ENCODE data around the gene IFFO2. TPM values are rescaled to one million over a fixed set of nuclear protein-coding genes. Genes with fewer than 3 reads are reported as not detected.

The IFFO2 gene
- total and polyA plus RNA-seq, 2 of the 8 experiments (the other 6 are each of a cell fraction or from before 2014, with no cell fraction given) = 6.6 to 10.4 TPM

GRCh38 chr1:18977428-18977827 lies 21.0 kb upstream of the IFFO2 start:
- Histone ChIP-seq H4K20me1 (replicated peaks in 1 of 2; ENCODE audit: control insufficient read depth in 1 of 2, insufficient read depth in 2 of 2, low read length in 2 of 2) (no peaks in the 10 kb centered on the region), H4K5ac (ENCODE audit: insufficient read length, low read depth, low read length) (no peak overlapping the region), H3K9ac (replicated peaks in 1 of 4; ENCODE audit: extremely low read depth in 1 of 4, low read depth in 3 of 4, low read length in 3 of 4) (no peak overlapping the region), H3K9me3 (ENCODE audit: insufficient read depth in 2 of 2, low read depth in 1 of 2, low read length in 1 of 2) (no peaks in the 10 kb centered on the region; a peak in 1 of 4 replicates), H2AFZ (ENCODE audit: low read length) (no peak overlapping the region), H2BK15ac (ENCODE audit: low read length) (no peak overlapping the region), H2BK5ac (ENCODE audit: low read depth, low read length) (no peak overlapping the region), H2BK12ac (ENCODE audit: low read depth, low read length) (no peak overlapping the region), H4K8ac (ENCODE audit: extremely low read depth, insufficient read depth, low read length) (no peak overlapping the region), H3K27me3 (replicated peaks in 1 of 4; ENCODE audit: control insufficient read depth in 3 of 4, extremely low read depth in 1 of 4, insufficient read depth in 3 of 4, low read length in 3 of 4) (no peaks in the 10 kb centered on the region), H3K23me2 (ENCODE audit: low read depth, low read length) (no peaks in the 10 kb centered on the region), H3K18ac (ENCODE audit: extremely low read depth, low read length) (no peak overlapping the region), H3K23ac (ENCODE audit: insufficient read length) (no peak overlapping the region), H3K4me2 (ENCODE audit: insufficient read depth in 1 of 2, low read depth in 2 of 2, low read length in 2 of 2) (no peak overlapping the region), H3K79me1 (ENCODE audit: low read depth, low read length) (no peaks in the 10 kb centered on the region; the same call in 1 of the 2 replicates), H3K79me2 (ENCODE audit: control insufficient read depth in 1 of 2, insufficient read depth in 2 of 2, low read length in 2 of 2) (no peaks in the 10 kb centered on the region), H3K4me1 (replicated peaks in 1 of 4; ENCODE audit: control insufficient read depth in 3 of 4, insufficient read depth in 4 of 4, low read length in 3 of 4) (no peaks in the 10 kb centered on the region), H3K27ac (ENCODE audit: low read depth, low read length) (no peak overlapping the region), H3K56ac (replicated peaks; ENCODE audit: insufficient read length, low read depth, low read length) (no peak overlapping the region), H2BK20ac (ENCODE audit: low read length) (no peak overlapping the region), H3K4ac (replicated peaks; ENCODE audit: insufficient read length, low read depth, low read length) (no peak overlapping the region), H4K91ac (replicated peaks; ENCODE audit: insufficient read length, low read length) (no peak overlapping the region), H3K14ac (ENCODE audit: insufficient read length) (no peak overlapping the region), H2AK5ac (ENCODE audit: low read depth, low read length) (no peak overlapping the region), H2BK120ac (replicated peaks; ENCODE audit: low read depth, low read length) (no peak overlapping the region), H3K4me3 (ENCODE audit: extremely low read depth in 1 of 4, insufficient read depth in 2 of 4, low read depth in 3 of 4, low read length in 4 of 4) (no peak overlapping the region), H3K36me3 (ENCODE audit: control insufficient read depth in 2 of 4, insufficient read depth in 4 of 4, low read length in 3 of 4) (no peaks in the 10 kb centered on the region)
- CTCF ChIA-PET (ENCODE audit: partially characterized antibody) = no interaction called here
- TF ChIP-seq RNF2 (IDR thresholded peaks at IDR 0.05; ENCODE audit: borderline replicate concordance, low read depth, low read length, missing control alignments, poor library complexity, severe bottlenecking) = no peak
- TF ChIP-seq JUND (IDR thresholded peaks at IDR 0.05; ENCODE audit: low read length) = no peak
- no peak for TF ChIP-seq SP4 (IDR thresholded peaks at IDR 0.05; ENCODE audit: low read length)
- no peak for DNase-seq (ENCODE audit: low read depth in 1 of 2, low spot score in 2 of 2)
- WGBS, 2 experiments (ENCODE audit: extremely low coverage in 1 of 2, insufficient coverage in 1 of 2, insufficient read length in 1 of 2, insufficient replicate concordance in 2 of 2, low coverage in 1 of 2, low lambda C conversion rate in 2 of 2, missing lambda C conversion rate in 1 of 2) = 91% methylated on average over 7 of the region's 7 CpGs; no CpG with 5 or more reads in 1 of the 2 experiments
- no peak for FAIRE-seq
- POLR2A ChIA-PET (ENCODE audit: partially characterized antibody) = no interaction called here
